ENCODE data around the gene NPM1. TPM values are rescaled to one million over a fixed set of nuclear protein-coding genes. Genes with fewer than 3 reads are reported as not detected.

NPM1 gene
- total RNA-seq, 1 experiment from 2014 or later, result 2,265 TPM

- no peaks in the 10 kb centered on the region for H4K20me1 ChIP-seq (ENCODE audit: low read length)
- H3K9me2 ChIP-seq (replicated peaks; ENCODE audit: low read length), result no peaks in the 10 kb centered on the region
- H3K79me2 ChIP-seq (ENCODE audit: low read length), result no peaks in the 10 kb centered on the region
- TF ChIP-seq EZH2phosphoT487 (IDR thresholded peaks at IDR 0.05; ENCODE audit: borderline replicate concordance, low read length) (no peak), EZH2 (IDR thresholded peaks at IDR 0.05; ENCODE audit: low read length, unreplicated experiment) (no peak)
- no peak overlapping the region for H3K9ac ChIP-seq (ENCODE audit: low read length)
- ATAC-seq (no peak), DNase-seq (no peak)
- no TSS peak for BruUV-seq (replicated peaks)
- H3K27ac ChIP-seq (ENCODE audit: low read length), result no peak overlapping the region
- CTCF ChIA-PET, result no interaction called here
- H2AFZ ChIP-seq (ENCODE audit: low read length), result no peak overlapping the region
- no peaks in the 10 kb centered on the region for H3K36me3 ChIP-seq (ENCODE audit: low read depth, low read length)
- no peak overlapping the region for H3K4me2 ChIP-seq (ENCODE audit: low read length)
- H3K4me3 ChIP-seq (ENCODE audit: low read length), result no peak overlapping the region
- intact Hi-C loops (cut with micrococcal nuclease), result no loop called here
- POLR2A ChIA-PET (ENCODE audit: unreplicated experiment), result no interaction called here
- H3K4me1 ChIP-seq (ENCODE audit: insufficient read depth, low read length), result no peaks in the 10 kb centered on the region
- H3F3A ChIP-seq (ENCODE audit: low read length, unreplicated experiment), result no peaks in the 10 kb centered on the region
- H3K27me3 ChIP-seq (ENCODE audit: low read length), result peaks cover 31% of the 10 kb centered on the region
- H3K9me3 ChIP-seq (ENCODE audit: low read length), result no peaks in the 10 kb centered on the region
Observed at GRCh38 chr5:171450423-171451331, 63.0 kb downstream of the NPM1 start.

- no peak overlapping the region for H3K4me3 ChIP-seq (ENCODE audit: low read length)
- H3K9ac ChIP-seq (ENCODE audit: low read length), result no peak overlapping the region
Observed at GRCh38 chr5:171451421-171451820, 63.8 kb downstream of the NPM1 start.

More at GRCh38 chr5:171451421-171451820, 63.8 kb downstream of the NPM1 start:
- no peaks in the 10 kb centered on the region for H3K36me3 ChIP-seq (ENCODE audit: low read depth, low read length)
- no peak for TF ChIP-seq EZH2 (IDR thresholded peaks at IDR 0.05; ENCODE audit: low read length, unreplicated experiment)
- TF ChIP-seq EZH2phosphoT487 (IDR thresholded peaks at IDR 0.05; ENCODE audit: borderline replicate concordance, low read length), result no peak
- TF ChIP-seq CTCF (conservative IDR thresholded peaks at IDR 0.05; ENCODE audit: low read depth, low read length), result no peak
- H3K27ac ChIP-seq (ENCODE audit: low read length), result no peak overlapping the region
- H3K9me3 ChIP-seq (ENCODE audit: low read length), result no peaks in the 10 kb centered on the region
- DNase-seq, result no peak
- POLR2A ChIA-PET (ENCODE audit: unreplicated experiment), result no interaction called here
- ATAC-seq, result no peak
- intact Hi-C loops (cut with micrococcal nuclease), result no loop called here
- H3K4me2 ChIP-seq (ENCODE audit: low read length), result no peak overlapping the region
- no peaks in the 10 kb centered on the region for H3K79me2 ChIP-seq (ENCODE audit: low read length)
- H4K20me1 ChIP-seq (ENCODE audit: low read length), result no peaks in the 10 kb centered on the region
- H3K4me1 ChIP-seq (ENCODE audit: insufficient read depth, low read length), result no peaks in the 10 kb centered on the region
- no peaks in the 10 kb centered on the region for H3F3A ChIP-seq (ENCODE audit: low read length, unreplicated experiment)
- no peak overlapping the region for H2AFZ ChIP-seq (ENCODE audit: low read length)
- CTCF ChIA-PET, result no interaction called here
- BruUV-seq (replicated peaks), result no TSS peak
- no peaks in the 10 kb centered on the region for H3K9me2 ChIP-seq (replicated peaks; ENCODE audit: low read length)
- H3K27me3 ChIP-seq (ENCODE audit: low read length), result peaks cover 38% of the 10 kb centered on the region
